Breast epithelium (tissue), 4 donors: ENCODE data around the gene IGFBP1. TPM values are rescaled to one million over a fixed set of nuclear protein-coding genes. Genes with fewer than 3 reads are reported as not detected.
"Not testable (repeated sequence)": the region's sequence is repeated elsewhere in the genome, so short reads cannot be mapped to it uniquely, and the experiment has no call there.

Source experiments
- DNase-seq, 2 donors: peaks; one replicate each; pipeline ENCODE4 v3.0.0-alpha.2; 2019; ENCODE audit warnings: low spot score in 2 of 2
- H3K27ac ChIP-seq, 2 donors: fragments of 200-600 bp; sonication (generic) in 1 of 2; one replicate each; pipeline ENCODE4 v1.5.1; 2016 to 2019; ENCODE audit warnings: mild to moderate bottlenecking in 1 of 2
- H3K27me3 ChIP-seq, 2 donors: fragments of 200-600 bp; sonication (generic) in 1 of 2; one replicate each; pipeline versions ENCODE4 v1.5.1 to v1.6.0; 2017 to 2019; ENCODE audit warnings: control low read depth in 1 of 2, mild to moderate bottlenecking in 1 of 2
- H3K36me3 ChIP-seq: fragments of 200-600 bp; one replicate; pipeline ENCODE4 v1.5.1; 2019
- H3K4me1 ChIP-seq, 2 donors: fragments of 200-600 bp; sonication (generic); one replicate each; pipeline ENCODE4 v1.5.1; 2016 to 2019; ENCODE audit warnings: control low read depth in 1 of 2
- H3K4me3 ChIP-seq, 3 donors: fragments of 200-600 bp; sonication (generic); 1 replicate in 2 of 3; 2 replicates in 1 of 3; pipeline ENCODE4 v1.5.1; 2016 to 2019; ENCODE audit warnings: mild to moderate bottlenecking in 3 of 3, moderate library complexity in 2 of 3
- H3K9me3 ChIP-seq, 2 donors: fragments of 200-600 bp; sonication (generic) in 1 of 2; one replicate each; pipeline ENCODE4 v1.5.1; 2016 to 2019; ENCODE audit warnings: control low read depth in 1 of 2
- CTCF ChIP-seq, 3 donors: fragments of 450-650 bp; IDR thresholded peaks; one replicate each; pipeline ENCODE4 v1.5.1; 2016 to 2017; ENCODE audit warnings: antibody characterized with exemption in 3 of 3, mild to moderate bottlenecking in 3 of 3, moderate library complexity in 3 of 3
- POLR2A ChIP-seq: fragments of 450-650 bp; IDR thresholded peaks from one replicate; pipeline ENCODE4 v1.6.1; 2016; ENCODE audit warnings: antibody characterized with exemption, mild to moderate bottlenecking, moderate library complexity
- POLR2AphosphoS5 ChIP-seq, 3 donors: sonication (generic); formaldehyde crosslinking; IDR thresholded peaks; one replicate each; pipeline ENCODE4 v1.6.1; 2017; ENCODE audit warnings: antibody characterized with exemption in 3 of 3
- intact Hi-C: fragments of 100-400 bp; cut with DNase I; formaldehyde crosslinking; loops from one replicate; pipeline ENCODE4 v1.15.1; 2023; ENCODE audit warnings: low total_unique reads
- total RNA-seq, 3 donors: library from RNA; depleted of rRNA; stranded (reverse); fragments of >200 nt; gene quantifications; one replicate each; pipeline ENCODE4 v1.1.0, GENCODE V29; 2016

Gene IGFBP1
- total RNA-seq, 3 donors from 2014 or later = 0.98 to 1.3 TPM; not detected in 1

DNA sequence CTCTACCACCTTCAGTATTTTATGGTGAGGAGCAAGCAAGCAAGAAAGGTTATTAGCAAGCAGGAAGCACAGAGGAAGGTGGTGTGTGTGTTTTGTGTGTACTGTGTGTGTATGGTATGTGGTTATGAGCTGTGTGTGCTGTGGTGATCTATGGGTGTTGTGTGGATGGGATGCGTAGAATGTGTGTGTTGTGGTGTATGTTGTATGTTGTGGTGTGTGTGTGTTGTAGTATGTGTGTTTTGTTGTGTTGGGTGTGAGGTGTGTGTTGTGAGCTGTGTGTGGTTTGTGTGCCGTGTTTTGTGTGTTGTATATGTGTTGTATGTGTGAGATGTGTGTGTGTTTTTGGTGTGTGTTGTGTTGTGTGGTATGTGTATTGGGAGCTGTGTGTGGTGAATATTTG, 49.6 kb downstream of the IGFBP1 start:
- no peaks in the 10 kb centered on the region for H3K4me1 ChIP-seq
- intact Hi-C loops = no loop called here
- no peak for DNase-seq

DNA sequence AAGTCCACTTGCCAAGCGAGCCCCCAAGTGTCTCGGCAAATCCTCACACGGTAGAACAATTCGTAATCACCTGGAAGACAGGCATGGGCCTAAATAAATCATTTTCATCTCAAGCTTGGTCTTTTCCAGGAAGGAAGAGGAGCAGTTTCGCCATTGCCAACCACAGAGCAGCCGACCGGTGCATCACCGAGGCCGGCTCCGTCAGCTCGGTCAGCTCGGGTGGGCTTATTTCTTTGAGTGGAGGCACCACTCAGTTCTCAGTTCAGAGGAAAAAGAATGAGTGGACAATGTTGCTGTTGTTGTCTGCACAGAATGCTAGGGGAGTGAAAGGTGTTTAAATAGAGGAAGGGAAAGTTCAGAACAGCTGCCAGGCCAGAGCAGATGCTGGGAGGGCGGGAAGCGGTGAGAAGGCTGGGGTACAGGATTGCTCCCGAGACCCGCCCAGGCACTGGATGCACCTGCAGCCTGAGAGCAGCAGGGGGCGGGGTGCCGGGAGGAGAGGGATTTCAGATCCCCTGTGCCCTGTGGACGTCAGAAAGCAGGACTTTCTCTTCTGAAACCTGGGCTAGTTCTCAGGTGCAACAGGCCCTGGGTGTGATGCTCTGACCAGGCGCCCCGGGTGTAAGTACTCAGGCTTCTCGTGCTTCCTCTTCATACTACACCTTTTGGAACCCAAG, 50.5 kb downstream of the IGFBP1 start:
- Histone ChIP-seq H3K4me3 (no peak overlapping the region), H3K9me3 (no peaks in the 10 kb centered on the region), H3K27me3 (no peaks in the 10 kb centered on the region), H3K36me3 (no peaks in the 10 kb centered on the region), H3K27ac (no peak overlapping the region), H3K4me1 (no peaks in the 10 kb centered on the region)
- intact Hi-C loops = no loop called here
- DNase-seq = no peak
- no peak for TF ChIP-seq POLR2A
- no peak for TF ChIP-seq POLR2AphosphoS5 (IDR thresholded peaks at IDR 0.05)
- no peak for TF ChIP-seq CTCF (IDR thresholded peaks at IDR 0.05)

More for the DNA sequence above, 49.6 kb downstream of the IGFBP1 start:
- Histone ChIP-seq H3K9me3 (no peaks in the 10 kb centered on the region), H3K4me3 (no peak overlapping the region), H3K27me3 (no peaks in the 10 kb centered on the region), H3K36me3 (no peaks in the 10 kb centered on the region), H3K27ac (no peak overlapping the region)
- TF ChIP-seq POLR2AphosphoS5 (IDR thresholded peaks at IDR 0.05) (no peak), POLR2A (no peak), CTCF (IDR thresholded peaks at IDR 0.05) (no peak)

DNA sequence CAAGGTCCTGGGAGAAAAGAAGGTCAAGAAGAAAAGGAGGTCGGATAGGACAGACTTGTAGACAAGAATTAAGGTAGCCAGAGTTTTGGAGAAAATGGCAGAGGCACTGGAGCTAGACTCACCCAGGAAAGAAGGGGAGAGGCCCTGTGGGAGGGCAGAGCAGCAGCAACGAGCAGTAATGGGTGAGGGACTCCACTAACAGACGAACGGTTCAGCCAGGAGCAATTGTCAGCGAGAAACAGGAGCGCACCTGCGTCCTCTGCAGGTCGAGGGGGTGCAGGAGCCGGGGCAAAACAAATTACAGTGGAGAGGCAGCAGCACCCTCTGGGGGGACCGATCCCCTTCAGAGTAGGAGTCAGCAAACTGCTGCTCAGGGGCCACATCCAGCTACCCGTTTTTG, 51.3 kb downstream of the IGFBP1 start:
- DNase-seq = no peak
- intact Hi-C loops = no loop called here
- Histone ChIP-seq H3K27ac (no peak overlapping the region), H3K27me3 (no peaks in the 10 kb centered on the region), H3K4me1 (no peaks in the 10 kb centered on the region), H3K4me3 (no peak overlapping the region), H3K9me3 (no peaks in the 10 kb centered on the region), H3K36me3 (no peaks in the 10 kb centered on the region)
- TF ChIP-seq POLR2AphosphoS5 (IDR thresholded peaks at IDR 0.05) = no peak
- TF ChIP-seq CTCF (IDR thresholded peaks at IDR 0.05) = no peak
- no peak for TF ChIP-seq POLR2A

- H3K4me3 ChIP-seq, intact Hi-C loops, H3K27ac ChIP-seq, DNase-seq, H3K27me3 ChIP-seq, H3K9me3 ChIP-seq, H3K36me3 ChIP-seq, H3K4me1 ChIP-seq: not testable (repeated sequence)
These were observed 52.0 kb downstream of the IGFBP1 start for GRCh38 chr7:45940237-45940781.

DNA sequence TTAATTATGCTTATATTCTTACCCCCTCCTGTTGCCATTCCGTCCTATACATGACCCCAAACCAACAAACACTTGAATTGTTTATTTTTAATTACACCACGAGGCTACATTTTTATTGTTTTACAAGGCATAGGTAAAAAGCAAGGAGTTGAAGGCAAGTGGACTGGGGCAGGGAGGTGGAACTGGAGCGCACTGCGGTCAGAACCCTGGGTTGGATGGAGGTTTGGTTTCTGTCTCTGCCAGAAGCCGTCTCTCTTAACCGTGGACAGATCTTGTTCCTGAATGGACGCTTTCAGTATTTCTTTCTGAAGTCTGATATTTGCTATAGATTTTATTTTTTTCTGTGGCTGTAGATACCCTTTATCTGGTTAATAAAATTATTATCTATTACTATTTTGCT, 52.7 kb downstream of the IGFBP1 start:
- intact Hi-C loops = no loop called here
- no peak for TF ChIP-seq POLR2AphosphoS5 (IDR thresholded peaks at IDR 0.05)
- no peak for TF ChIP-seq CTCF (IDR thresholded peaks at IDR 0.05)
- no peak for TF ChIP-seq POLR2A
- no peak for DNase-seq
- Histone ChIP-seq H3K27me3 (no peaks in the 10 kb centered on the region), H3K27ac (no peak overlapping the region), H3K36me3 (no peaks in the 10 kb centered on the region), H3K4me3 (no peak overlapping the region), H3K4me1 (no peaks in the 10 kb centered on the region), H3K9me3 (no peaks in the 10 kb centered on the region)

Other genes with a start within 250 kb of the IGFBP1 start
- gene CCDC201, start 15.4 kb upstream of the IGFBP1 start, total RNA-seq = not detected
- gene IGFBP3, start 32.8 kb downstream of the IGFBP1 start, total RNA-seq = 100 to 1,000 TPM; 159 to 708 (median 163) TPM